GM15510 (cell line): Measurements from ENCODE around the gene EBF4.

Experiments used
- POLR2A ChIP-seq: IDR thresholded peaks from 3 replicates; pipeline ENCODE4 v1.6.1; 2011; ENCODE audit warnings: borderline replicate concordance; ENCODE audit not compliant: insufficient read length; ENCODE audit errors: extremely low read depth

The EBF4 gene

GRCh38 chr20:2804041-2804828 lies 111.7 kb downstream of the EBF4 start:
- no peak for TF ChIP-seq POLR2A

- no peak for TF ChIP-seq POLR2A
Measured at GRCh38 chr20:2804852-2805688, 112.5 kb downstream of the EBF4 start.

- no peak for TF ChIP-seq POLR2A
Measured at GRCh38 chr20:2805689-2806350, 113.2 kb downstream of the EBF4 start.

- no peak for TF ChIP-seq POLR2A
Measured at GRCh38 chr20:2806351-2806701, 113.7 kb downstream of the EBF4 start.

GRCh38 chr20:2807019-2807418 lies 114.4 kb downstream of the EBF4 start:
- TF ChIP-seq POLR2A: no peak

GRCh38 chr20:2809690-2810089 lies 117.1 kb downstream of the EBF4 start:
- no peak for TF ChIP-seq POLR2A
